ENCODE measurements around the gene LEPR.

DNA sequence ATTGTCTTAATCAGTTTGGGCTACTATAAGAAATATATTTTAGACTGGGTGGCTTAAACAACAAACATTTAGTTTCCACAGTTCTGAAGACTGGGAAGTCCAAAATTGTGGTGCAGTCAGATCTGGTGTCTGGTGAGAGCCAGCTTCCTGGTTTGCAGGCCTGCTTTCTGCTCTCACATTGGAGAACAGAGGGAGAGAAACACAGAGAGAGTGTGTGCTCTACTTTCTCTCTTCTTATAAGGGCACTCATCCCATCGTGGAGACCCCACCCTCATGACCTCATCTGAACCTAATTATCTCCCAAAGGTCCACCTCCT, 4.1 kb downstream of the LEPR start:
- TF ChIP-seq, protein P1, sequence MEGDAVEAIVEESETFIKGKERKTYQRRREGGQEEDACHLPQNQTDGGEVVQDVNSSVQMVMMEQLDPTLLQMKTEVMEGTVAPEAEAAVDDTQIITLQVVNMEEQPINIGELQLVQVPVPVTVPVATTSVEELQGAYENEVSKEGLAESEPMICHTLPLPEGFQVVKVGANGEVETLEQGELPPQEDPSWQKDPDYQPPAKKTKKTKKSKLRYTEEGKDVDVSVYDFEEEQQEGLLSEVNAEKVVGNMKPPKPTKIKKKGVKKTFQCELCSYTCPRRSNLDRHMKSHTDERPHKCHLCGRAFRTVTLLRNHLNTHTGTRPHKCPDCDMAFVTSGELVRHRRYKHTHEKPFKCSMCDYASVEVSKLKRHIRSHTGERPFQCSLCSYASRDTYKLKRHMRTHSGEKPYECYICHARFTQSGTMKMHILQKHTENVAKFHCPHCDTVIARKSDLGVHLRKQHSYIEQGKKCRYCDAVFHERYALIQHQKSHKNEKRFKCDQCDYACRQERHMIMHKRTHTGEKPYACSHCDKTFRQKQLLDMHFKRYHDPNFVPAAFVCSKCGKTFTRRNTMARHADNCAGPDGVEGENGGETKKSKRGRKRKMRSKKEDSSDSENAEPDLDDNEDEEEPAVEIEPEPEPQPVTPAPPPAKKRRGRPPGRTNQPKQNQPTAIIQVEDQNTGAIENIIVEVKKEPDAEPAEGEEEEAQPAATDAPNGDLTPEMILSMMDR (IDR thresholded peaks at IDR 0.05) = no peak
- no peak for TF ChIP-seq POLR2A (IDR thresholded peaks at IDR 0.05)

Data from adrenal gland (tissue), 5 donors.